GM23338 (cell line): ENCODE data around the gene TRMT11. TPM values are rescaled to one million over a fixed set of nuclear protein-coding genes. Genes with fewer than 3 reads are reported as not detected.

ENCODE experiments used
- ATAC-seq: fragments of 200-7000 bp; cut with Tn5 transposase; 3 replicates; pipeline ENCODE4 v1.9.1; 2020
- DNase-seq: peaks from one replicate; pipeline ENCODE4 v3.0.0-alpha.2; 2015; ENCODE audit warnings: low spot score
- H2AFZ ChIP-seq: fragments of 200-600 bp; sonication (generic); 2 replicates; pipeline ENCODE4 v1.8.0; 2016; ENCODE audit warnings: antibody characterized with exemption, mild to moderate bottlenecking, moderate library complexity
- H3F3A ChIP-seq: fragments of 200-600 bp; sonication (generic); replicated peaks from 2 replicates; pipeline ENCODE4 v1.8.0; 2017; ENCODE audit warnings: antibody characterized with exemption, mixed run types, low read depth
- H3K27ac ChIP-seq: fragments of 200-600 bp; sonication (generic); 2 replicates; pipeline ENCODE4 v1.6.1; 2016; ENCODE audit warnings: low read depth
- H3K27me3 ChIP-seq: fragments of 200-600 bp; sonication (generic); 2 replicates; pipeline ENCODE4 v1.8.0; 2016; ENCODE audit warnings: mild to moderate bottlenecking, mixed run types, moderate library complexity; ENCODE audit not compliant: insufficient read depth
- H3K36me3 ChIP-seq: fragments of 200-600 bp; sonication (generic); 2 replicates; pipeline ENCODE4 v1.8.0; 2016; ENCODE audit warnings: mild to moderate bottlenecking; ENCODE audit not compliant: insufficient read depth
- H3K4me1 ChIP-seq: fragments of 200-600 bp; sonication (generic); 2 replicates; pipeline ENCODE4 v1.8.0; 2016; ENCODE audit warnings: mild to moderate bottlenecking, moderate library complexity; ENCODE audit not compliant: insufficient read depth
- H3K4me2 ChIP-seq: fragments of 200-600 bp; sonication (generic); 2 replicates; pipeline ENCODE4 v1.7.1; 2017; ENCODE audit warnings: mixed run types
- H3K4me3 ChIP-seq: fragments of 200-600 bp; sonication (generic); 2 replicates; pipeline ENCODE4 v1.6.1; 2016; ENCODE audit warnings: mixed run types
- H3K79me2 ChIP-seq: fragments of 200-600 bp; sonication (generic); replicated peaks from 2 replicates; pipeline ENCODE4 v1.8.0; 2017; ENCODE audit warnings: mild to moderate bottlenecking; ENCODE audit not compliant: insufficient read depth
- H3K9me2 ChIP-seq: fragments of 200-600 bp; sonication (generic); 2 replicates; pipeline ENCODE4 v1.8.0; 2017; ENCODE audit not compliant: insufficient read depth
- H4K20me1 ChIP-seq: fragments of 200-600 bp; sonication (generic); replicated peaks from 2 replicates; pipeline ENCODE4 v1.8.0; 2017; ENCODE audit warnings: mild to moderate bottlenecking; ENCODE audit not compliant: insufficient read depth
- H3K27ac Mint-ChIP-seq: 2 replicates; pipeline ENCODE4 v1.8.0; 2020; ENCODE audit warnings: inconsistent platforms, mild to moderate bottlenecking, moderate library complexity, mixed read lengths
- H3K27me3 Mint-ChIP-seq: 3 replicates; pipeline ENCODE4 v1.8.0; 2022; ENCODE audit warnings: low read depth, mild to moderate bottlenecking, moderate library complexity, mixed read lengths, inconsistent platforms; ENCODE audit not compliant: insufficient read depth, poor library complexity
- H3K36me3 Mint-ChIP-seq: 3 replicates; pipeline ENCODE4 v1.8.0; 2021; ENCODE audit warnings: low read depth, mild to moderate bottlenecking, inconsistent platforms, moderate library complexity, mixed read lengths
- H3K4me1 Mint-ChIP-seq: 3 replicates; pipeline ENCODE4 v1.8.0; 2020; ENCODE audit warnings: mild to moderate bottlenecking, inconsistent platforms, mixed read lengths
- H3K4me3 Mint-ChIP-seq: 3 replicates; pipeline ENCODE4 v1.8.0; 2021; ENCODE audit warnings: moderate library complexity, mild to moderate bottlenecking, inconsistent platforms, mixed read lengths
- H3K9me3 Mint-ChIP-seq: 3 replicates; pipeline ENCODE4 v1.8.0; 2020; ENCODE audit warnings: moderate library complexity, mild to moderate bottlenecking, inconsistent platforms, mixed read lengths
- ETS1 ChIP-seq: IDR thresholded peaks from 2 replicates; pipeline ENCODE4 v1.6.1; 2016; ENCODE audit warnings: antibody characterized with exemption
- POLR2AphosphoS5 ChIP-seq: IDR thresholded peaks from 2 replicates; pipeline ENCODE4 v1.6.1; 2016; ENCODE audit warnings: antibody characterized with exemption, low read depth
- ZNF462 ChIP-seq: fragments of 250-450 bp; sonication (Bioruptor Pico); IDR thresholded peaks from 2 replicates; pipeline ENCODE4 v1.5.0; 2020; ENCODE audit warnings: mild to moderate bottlenecking, moderate library complexity
- long read RNA-seq: library from polyadenylated mRNA; unstranded; transcript quantifications from one replicate; pipeline ENCODE4 v2.0.0, GENCODE V29; 2020; ENCODE audit not compliant: unreplicated experiment
- polyA plus RNA-seq: library from polyadenylated mRNA; unstranded; fragments of >200 nt; fragmentation: Nextera tagmentation; extraction: Ambion mirVana; gene quantifications from 2 replicates; pipeline ENCODE4 v1.2.1, GENCODE V29; 2016
- total RNA-seq: library from RNA; depleted of rRNA; stranded (reverse); fragments of >200 nt; shearing (Covaris generic); gene quantifications from 2 replicates; pipeline ENCODE4 v1.2.3, GENCODE V29; 2014; rRNA removed

TRMT11 gene
- total RNA-seq: 44.5 and 49.5 TPM in 2 replicates
- polyA plus RNA-seq: 41.9 and 50.9 TPM in 2 replicates
- long read RNA-seq, transcript TRMT11-201 (13 exons, 1,565 nt): major isoform, 11 of 23 reads
- long read RNA-seq, partial matches to known transcripts: 4 of 23 reads
- long read RNA-seq, other reads (novel, unspliced or antisense): 8 of 23 reads

GRCh38 chr6:125986301-125987025 is at the start of gene TRMT11:
TRMT11 (plus strand) TSS chr6:125986540; CDS start chr6:125986551, 11 bp downstream.
- Histone ChIP-seq H3K4me2 (peak within 1 kb of the TSS; percentile 79), H2AFZ (peak within 1 kb of the TSS; percentile 94), H3K27ac (peak within 1 kb of the TSS; percentile 67), H3K27me3 (no peaks in the 10 kb centered on the region), H3K79me2 (peaks cover 51% of the 10 kb centered on the region), H3K9me2 (no peaks in the 10 kb centered on the region), H4K20me1 (peaks cover 8% of the 10 kb centered on the region; the same call in 1 of the 2 replicates), H3F3A (no peaks in the 10 kb centered on the region), H3K4me1 (peaks cover 37% of the 10 kb centered on the region), H3K36me3 (no peaks in the 10 kb centered on the region), H3K4me3 (peak within 1 kb of the TSS; percentile 93)
- peak; percentile 95 for ATAC-seq
- peak; percentile 91 for TF ChIP-seq POLR2AphosphoS5
- no peak for TF ChIP-seq ZNF462 (CRISPR knock-in tag)
- 0 out of 2 replicates have a peak, but pooled peaks have one; percentile 55 for TF ChIP-seq ETS1
- Mint-ChIP-seq H3K27me3 (no peaks in the 10 kb centered on the region), H3K4me3 (no peak within 1 kb of the TSS; the same call in 2 of the 3 replicates), H3K36me3 (no peaks in the 10 kb centered on the region), H3K27ac (no peak within 1 kb of the TSS), H3K4me1 (peaks cover 8% of the 10 kb centered on the region; the same call in 1 of the 3 replicates), H3K9me3 (no peaks in the 10 kb centered on the region)
- peak; percentile 99 for DNase-seq
